Fibroblast of skin of right quadriceps (primary cell): Measurements from ENCODE around the gene IDH3B.
"Not testable (repeated sequence)": the region's sequence is repeated elsewhere in the genome, so short reads cannot be mapped to it uniquely, and the experiment has no call there.

Experiments used
- DNase-seq: peaks from one replicate; pipeline ENCODE4 v3.0.0-alpha.2; 2013

Gene IDH3B

DNA sequence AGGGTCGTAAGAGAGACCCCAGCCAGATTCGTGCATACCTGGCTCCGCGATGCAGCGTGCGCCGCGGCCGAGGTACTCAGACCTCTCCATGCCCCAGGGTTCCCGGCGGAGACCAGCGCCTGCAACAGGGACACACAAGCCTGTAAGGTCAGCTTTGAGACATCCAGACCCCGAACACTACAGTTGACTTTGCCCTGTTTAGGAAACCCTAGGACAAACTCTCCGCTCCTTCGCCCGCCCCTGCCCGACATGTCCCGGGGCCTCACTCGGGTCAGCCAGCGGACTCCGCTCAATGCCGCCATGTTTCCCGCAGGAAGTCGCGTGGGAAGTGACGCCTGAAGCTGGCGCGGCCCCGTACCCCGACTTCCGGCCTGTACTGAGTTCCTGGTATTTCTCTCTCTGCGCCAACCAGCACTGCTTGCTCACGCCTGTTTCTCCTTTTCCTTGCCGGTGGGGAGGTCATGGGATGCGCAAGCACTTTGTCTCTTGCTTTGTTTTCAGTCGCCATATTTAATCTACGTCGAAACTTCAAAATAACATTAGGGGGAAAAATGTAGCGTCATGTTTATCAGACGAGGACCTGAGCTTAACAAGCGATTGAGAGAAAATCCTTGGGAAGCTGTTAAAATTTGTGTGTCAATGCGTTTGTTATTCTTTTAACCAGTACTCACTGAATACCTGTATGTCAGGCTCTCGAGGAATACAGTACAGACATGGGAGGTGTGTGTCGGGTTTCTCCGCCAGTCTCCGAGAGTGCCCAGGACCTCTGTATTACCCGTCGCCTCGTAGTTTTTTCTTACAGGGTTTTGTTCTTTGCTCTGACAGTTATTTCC, at the start of gene IDH3B:
Gene IDH3B, minus strand, starts transcription at position 330 of the 833 bp plus-strand sequence. Its CDS starts 28 bp downstream, at position 302.
- DNase-seq, result peak; percentile 91

DNA sequence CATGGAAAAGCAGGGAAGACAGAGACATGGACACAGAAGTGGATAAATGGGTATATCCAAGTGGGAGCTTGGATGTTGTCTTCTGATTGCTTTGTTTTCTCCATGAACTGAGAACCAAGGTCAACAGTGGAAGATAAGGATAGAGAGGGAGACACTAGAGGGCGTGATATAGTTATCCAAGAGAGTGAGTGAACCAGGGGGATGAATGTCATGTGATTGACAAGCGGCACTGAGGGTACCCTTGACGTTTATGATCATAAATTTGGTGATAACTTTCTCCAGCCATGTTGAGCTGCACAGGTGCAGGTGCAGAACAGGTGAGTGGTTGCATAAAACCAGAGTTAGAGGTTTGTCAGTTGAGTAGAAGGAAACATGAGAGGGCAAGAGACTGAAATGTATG, 49.3 kb upstream of the IDH3B start:
- DNase-seq, result no peak

DNA sequence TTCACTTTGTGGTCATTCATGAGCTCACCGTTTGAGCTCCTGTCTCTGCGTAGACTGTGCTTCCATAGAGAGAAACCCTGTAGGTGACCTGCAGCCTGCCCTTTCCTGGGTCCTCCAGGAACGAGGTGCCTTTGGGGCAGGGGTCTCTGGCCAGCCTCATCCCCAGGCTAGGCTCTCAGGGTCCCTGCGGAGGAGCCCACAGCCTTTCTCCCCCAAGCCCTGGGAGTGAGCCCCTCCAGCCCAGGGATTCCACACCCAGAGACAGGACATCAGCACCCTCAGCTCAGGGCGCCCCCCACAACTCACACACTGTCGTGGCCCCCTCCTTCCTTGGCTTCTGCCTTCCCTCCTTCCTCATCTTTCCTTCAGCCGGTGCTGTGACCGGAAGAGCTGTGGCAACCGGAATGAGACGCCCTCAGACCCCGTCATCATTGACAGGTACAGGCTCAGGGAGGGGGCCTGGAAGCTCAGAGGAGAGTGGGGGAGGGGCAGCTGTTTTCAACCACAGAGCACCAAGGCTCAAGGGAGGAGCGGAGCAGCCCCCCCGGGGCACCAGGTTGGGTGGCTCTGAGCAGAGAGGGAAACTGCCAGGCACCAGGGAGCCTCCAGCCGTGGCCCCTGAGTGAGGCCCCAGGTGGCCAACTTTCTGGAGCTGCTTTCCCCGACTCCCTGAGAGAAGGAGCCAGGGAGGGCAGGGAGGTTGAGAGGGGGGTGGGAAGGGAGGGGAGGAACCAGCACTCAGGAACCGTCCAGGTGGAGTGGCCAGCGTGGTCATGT, 45.4 kb upstream of the IDH3B start:
- DNase-seq, result no peak

DNA sequence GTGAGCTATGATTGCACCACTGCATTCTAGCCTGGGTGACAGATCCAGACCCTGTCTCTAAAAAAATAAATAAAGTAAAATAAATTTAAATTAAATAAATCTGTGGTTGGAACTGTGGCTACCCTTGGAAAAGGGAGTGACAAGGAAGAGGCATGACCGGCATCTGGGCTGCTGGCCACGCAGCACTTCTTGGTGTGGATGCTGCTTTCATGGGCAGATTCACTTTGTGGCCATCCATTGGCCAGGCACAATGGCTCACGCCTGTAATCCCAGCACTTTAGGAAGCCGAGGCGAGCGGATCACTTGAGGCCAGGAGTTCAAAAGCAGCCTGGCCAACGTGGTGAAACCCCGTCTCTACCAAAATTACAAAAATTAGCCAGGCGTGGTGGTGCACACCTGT, 44.6 kb upstream of the IDH3B start:
- no peak for DNase-seq

DNA sequence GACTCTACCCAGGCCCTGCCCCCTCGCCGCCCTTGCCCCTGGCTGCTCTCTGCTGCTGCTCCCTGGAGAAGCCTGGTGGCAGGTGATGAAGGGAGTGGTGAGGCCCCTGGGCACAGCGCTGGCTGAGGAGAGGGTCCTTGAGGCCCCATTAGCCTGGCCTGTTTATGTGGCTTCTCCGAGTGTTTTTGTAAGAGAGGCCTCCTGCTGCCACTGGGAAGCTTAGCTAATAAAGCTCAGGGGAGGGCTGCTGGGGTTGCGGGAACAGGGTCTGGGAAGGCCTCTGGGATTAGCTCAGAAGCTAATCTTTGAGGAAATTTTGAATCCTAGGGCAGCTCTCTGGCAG, 44.0 kb upstream of the IDH3B start:
- no peak for DNase-seq

DNA sequence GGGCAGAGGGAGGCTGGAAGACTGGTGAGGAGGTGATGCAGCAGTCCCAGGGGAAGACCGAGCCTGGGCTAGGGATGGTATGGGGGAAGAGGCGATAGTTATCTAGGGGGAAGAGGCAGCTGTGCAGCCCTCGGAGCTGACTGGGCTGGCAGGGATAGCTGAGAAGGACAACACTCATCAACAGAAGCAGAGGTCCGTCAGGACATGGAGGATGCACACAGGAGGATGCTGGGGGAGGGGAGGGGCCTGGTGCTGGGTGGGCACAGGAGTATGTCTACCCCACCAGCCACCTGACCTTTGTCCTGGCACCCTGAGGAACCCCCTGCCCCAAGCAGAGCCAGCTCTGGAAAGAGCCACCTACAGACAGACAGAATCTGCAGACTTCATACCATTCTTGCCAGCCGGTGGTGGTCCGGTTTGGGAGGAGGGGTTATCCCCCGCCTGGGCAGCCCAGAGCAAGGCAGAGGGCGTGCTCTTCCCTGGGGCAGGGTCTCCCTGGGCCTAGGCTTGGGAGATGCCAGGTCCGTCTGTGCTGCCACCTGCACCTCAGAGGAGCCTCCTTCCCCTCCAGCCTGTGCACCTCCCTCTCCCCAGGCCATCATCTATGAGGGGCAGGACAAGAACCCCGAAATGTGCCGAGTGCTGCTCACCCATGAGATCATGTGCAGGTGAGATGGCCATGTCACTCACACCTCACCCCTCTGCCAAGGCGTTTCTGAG, 43.5 kb upstream of the IDH3B start:
- DNase-seq, result no peak

DNA sequence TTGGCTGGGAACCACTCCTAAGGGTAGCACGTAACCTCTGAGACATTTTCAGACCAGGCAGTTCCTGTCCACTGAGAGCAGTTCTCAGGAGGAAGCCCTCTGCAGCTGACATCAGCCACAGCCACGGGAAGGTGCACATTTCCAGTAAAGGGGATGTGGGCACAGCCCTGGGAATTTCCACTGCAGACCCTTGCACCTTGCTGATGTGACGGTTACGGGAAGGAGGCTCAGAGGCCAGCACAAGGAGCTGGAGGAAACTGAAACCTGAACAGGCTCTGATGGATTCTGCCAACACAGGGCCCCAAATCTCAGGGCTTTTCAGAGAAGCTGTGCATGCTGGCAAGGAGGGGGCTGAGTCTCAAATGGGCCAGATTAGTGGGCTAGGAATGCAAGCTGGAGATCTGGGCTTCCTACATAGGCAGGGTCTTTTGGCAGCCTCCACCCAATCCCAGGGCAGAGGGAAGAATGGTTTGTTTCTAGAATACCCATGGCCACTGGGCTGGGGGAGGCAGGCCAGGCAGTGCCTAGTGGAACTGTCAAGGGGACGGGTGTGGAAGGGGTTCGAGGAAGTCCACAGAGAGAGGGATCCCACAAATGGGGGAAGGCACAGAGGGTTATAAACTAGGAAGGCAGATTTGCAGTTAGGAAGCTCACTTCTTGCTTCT, 42.8 kb upstream of the IDH3B start:
- DNase-seq, result no peak

DNA sequence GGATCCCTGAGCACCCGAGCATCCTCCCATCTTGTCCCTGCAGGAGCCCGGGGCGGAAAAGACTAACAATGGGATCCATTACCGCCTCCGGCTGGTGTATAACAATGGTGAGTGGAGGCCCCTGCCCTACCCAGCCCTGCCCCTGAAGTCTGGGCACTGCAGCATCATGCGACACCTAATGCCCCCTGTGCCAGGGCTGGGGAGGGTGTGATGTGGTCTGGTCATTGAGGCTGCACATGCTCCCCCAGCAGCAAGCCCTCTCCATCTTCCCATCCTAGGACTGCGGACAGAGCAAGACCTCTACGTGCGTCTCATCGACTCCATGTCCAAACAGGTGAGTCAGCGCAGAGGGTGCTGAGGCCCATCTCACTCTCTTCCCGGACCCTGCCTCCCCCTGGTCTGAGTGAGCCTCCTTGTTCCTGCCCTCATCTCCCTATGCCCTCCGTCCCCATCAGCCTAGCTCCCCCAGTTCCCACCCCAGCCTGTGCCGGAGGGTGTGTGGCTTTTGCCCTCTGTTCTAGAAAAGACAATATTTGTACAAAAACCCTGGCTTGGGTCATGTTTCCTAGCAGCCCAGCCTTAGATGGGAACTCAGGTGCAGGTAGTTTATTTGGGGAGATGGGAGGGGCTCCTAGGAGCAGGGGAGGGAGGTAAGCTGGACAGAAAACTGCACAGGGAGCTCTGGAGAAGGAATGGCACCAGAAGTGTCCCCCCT, 42.1 kb upstream of the IDH3B start:
- DNase-seq, result no peak

DNA sequence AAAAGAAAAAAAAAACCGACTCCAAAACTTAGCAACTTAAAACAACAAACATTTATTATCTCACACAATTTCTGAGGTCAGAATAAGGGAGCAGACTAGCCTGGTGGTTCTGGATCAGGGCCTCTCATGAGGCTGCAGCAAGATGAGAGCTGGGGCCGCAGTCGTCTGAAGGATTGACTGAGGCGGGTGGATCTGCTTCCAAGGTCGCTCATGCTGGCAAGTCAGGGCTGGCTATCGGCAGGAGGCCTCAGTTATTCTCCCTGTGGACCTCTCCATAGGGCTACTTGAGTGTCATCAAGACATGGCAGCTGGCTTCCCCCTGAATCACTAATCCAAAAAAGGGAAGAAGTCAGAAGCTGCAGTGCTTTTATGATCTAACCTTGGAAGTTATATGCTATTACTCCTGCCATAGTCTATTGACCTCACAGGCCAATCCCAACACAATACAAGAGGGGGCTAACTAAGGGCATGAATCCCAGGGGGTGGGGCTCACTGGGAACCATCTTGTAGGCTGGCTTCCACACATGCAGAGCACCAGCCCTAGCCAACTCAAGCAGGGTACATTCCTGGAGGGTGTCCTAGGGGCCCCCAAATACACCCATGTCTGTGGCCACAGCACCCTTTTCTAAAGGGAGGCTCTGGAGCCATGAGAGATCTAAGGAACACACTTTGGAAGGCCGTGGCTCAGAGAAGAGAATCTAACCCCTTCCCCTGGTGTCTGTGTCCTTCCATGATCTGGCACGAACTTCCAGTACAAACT, 39.9 kb upstream of the IDH3B start:
- DNase-seq, result no peak

DNA sequence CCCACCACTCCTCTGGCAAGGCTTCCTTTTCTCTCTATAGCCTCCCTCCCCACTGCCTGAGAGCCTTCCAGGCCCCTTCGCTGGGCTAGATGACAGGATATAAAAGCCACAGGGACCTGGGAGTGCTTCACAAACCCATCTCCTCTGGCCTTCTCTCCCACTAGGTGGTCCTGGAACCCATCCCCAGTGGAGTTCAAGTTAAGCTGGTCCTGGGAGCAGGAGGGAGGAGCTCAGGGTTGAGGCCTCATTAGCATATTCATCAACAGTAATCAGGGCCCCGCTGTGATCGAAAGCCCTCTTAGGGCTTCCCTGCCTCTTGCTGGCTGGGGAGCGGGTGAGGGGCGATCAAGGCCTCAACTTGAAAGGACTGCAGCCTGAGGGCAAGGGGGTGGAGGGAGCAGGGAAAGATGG, 37.7 kb upstream of the IDH3B start:
- DNase-seq, result no peak

DNA sequence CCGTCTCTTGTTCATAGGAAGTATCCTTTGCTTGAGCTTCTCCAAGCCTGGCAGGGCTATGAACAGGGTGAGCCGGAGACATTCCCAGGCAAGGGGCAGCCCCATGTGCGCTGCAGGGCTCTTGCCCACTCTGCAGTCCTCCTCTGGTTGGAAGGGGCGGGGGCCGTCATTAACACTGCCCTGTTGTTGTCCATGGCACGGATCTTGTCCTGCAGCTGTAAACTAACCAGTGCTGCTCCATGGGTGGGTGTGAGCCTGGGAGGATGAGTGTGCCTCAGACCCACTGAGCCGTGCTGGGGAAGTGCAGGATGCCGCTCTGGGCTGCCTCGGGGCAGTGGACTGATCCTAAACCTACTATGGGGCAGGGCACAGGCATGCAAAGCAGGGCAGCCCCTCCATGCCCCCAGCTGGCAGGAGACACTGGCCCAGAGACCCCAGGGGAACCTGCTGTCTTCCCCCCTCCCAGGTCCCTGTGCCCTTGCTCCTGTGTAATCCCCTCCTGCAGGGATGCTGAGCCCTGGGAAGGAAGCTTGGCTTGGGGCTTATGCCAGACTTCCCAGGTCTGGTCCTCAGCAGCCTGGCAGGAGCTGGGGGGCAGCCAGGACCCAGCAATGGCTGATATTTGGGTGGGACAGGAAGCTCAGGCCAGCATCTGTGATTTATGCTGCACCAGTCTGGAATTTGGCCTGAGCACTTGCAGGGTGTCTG, 37.1 kb upstream of the IDH3B start:
- no peak for DNase-seq

DNA sequence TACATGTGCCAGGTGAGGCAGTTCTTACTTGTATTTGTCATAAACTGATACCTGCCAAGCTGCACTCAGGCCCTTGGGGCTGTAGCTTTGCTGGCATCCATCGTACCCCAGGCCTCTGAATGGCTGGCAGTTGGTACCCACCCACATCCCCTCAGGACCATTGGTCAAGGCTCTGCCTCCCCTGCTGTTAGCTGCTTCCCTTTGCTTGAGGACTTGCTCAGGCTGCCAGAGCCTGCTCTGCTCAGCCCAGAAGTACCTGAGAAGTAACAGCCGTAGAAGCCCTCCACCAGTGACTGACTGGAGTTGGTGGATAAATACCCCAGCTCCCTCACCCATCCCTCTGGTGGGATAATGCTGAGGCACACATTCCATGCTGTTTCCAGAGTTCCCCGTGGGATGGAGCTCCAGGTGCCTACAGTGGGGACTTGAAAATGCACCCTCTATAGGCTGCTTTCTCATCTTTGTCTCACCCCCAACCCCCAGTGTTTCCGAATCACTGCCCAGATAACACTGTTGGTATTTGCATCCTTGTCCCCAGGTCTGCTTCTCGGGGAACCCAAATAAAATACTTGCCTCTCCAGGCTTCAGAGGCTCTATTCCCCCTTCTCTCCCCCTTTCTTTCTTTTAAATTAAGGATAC, 35.9 kb upstream of the IDH3B start:
- no peak for DNase-seq

DNA sequence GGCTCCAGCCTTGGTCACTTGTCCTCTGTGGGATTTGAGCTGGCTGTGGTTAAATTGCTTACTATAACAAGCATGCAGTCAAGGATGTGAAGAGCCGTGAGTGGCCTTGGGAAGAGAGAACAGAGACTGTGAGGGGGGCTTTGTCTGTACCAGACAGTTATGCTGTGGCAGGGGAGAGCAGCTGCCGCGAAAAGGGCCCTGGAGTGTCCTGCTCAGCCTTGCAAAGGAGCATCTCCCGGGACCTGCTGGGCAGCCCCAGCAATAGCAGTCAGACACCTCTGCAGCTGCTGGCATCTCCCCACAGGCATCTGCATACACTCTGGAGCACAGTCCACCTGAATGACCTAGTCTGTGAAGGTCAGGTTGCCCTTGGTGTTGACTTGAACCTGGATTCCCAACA, 34.9 kb upstream of the IDH3B start:
- no peak for DNase-seq

DNA sequence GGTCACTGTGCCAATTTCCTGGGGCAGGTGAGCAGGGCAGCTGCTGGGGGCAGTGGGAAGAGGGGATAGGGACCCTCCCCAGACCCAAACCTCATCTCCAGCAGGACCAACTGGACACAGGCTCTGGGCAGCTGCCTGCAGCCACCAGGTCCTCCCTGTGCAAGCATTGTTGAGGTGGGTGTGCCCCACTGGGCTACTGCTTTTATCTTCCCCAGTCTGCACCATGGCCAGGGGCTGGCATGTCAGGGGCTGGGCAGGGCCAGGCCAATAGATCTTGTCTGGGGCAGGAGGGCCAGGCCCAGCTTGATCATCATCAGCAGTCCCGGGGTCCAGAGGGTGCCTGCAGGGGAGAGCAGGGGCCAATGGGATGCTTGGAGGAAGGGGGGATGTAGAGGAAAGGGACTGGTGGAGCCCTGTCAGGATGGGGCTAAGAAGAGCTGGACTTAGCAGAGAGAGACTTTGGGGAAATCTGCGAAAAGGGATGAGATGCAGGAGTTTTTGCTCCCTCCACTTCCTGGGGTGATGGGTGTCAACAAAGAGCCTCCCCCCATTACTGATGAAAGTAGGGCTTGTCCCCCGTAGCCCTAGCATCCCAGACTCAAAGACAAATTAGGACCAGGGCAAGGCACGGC, 34.3 kb upstream of the IDH3B start:
- DNase-seq, result no peak

DNA sequence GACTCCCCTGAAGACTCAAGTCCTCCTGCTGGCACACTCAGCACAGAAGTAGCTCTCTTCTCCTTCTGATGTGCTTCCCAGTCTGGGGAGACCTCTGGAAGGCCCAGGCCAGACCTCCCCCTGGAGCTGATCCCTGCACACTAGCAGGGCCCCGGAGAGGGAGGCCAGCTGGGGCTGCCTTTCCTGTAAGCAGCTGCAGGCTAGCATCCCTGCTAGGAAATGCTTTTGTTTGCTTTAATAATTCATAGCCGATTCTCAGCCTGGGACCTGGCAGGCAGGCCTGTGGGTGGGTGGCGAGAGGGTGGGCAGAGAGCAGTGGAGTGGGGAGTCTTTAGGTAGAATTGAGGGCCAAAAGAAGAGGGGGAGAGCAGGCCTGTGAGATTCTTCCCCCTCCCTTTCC, 33.8 kb upstream of the IDH3B start:
- DNase-seq, result no peak

DNA sequence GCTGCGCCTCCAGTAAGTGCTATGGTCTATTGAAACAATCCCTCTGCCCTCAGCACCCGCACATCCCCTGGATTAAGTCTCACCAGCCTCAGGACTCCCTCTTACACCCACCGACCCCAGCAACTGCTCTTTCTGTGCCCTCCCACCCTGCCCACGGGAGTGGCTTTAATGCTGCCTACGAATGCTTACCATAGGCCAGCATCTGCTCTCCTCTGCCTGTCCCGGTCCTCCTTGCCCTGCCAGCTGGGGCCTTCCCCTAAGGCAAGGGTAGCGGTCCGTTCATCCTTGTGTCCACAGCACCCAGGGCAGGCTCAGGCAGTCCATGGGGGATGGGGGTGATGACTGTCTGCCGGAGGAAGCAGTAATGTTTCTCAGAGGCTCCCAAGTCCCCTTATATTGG, 32.6 kb upstream of the IDH3B start:
- DNase-seq, result no peak

DNA sequence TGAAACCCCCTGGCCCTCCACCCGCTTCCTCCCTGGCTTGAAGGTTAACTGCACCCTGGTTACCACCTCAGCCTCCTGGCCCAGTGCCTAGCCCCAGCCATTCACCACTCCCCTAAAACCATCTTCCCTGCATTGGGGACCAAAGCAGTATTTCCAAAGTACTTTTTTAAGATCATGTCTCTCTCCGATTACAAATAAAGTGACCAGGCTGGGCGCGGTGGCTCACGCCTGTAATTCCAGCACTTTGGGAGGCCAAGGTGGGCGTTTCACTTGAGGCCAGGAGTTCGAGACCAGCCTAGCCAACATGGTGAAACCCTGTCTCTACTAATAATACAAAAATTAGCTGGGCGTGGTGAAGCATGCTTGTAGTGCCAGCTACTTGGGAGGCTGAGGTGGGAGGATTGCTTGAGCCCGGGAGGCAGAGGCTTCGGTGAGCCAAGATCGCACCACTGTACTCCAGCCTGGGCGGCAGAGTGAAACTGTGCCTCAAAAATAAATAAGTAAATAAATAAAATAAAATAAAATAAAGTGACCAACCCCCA, 32.0 kb upstream of the IDH3B start:
- not testable (repeated sequence) for DNase-seq

DNA sequence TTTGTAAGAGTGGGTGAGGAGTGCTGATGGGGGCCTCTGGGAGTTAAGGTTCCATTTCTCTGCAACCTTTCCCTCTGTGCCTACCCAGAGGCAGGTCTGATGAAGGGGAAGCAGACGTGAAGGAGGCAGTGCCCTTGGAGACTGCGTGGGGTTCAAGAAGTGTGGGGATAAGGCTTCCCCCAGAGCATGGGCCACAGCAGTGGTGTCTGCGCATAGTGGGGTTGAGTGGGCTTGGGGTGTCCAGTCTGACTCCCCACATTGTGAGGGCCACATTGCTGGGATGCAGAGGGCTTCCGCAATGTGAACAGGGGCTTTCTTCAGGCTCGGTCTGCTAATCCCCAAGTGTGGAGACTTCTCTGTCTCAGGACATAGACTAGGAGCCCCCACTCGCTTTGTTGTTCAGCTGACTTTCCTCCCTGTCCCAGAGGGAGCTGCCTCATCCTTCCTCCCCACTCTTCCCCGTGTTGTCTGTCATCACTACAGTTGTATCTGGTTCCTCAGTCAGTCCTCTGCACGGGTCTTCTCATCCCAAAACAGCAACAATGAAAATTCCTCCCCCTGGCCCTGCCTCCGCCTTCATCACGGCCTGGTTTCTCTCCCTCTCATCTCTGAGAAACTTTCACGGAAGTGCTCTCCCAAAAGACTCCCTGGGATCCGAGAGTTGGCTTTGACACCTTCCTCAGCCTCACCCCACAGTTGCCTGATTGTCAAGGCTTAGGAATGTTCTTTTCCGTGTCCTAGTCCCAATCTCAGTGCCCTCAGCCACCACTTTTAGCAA, 31.4 kb upstream of the IDH3B start:
- DNase-seq, result no peak

DNA sequence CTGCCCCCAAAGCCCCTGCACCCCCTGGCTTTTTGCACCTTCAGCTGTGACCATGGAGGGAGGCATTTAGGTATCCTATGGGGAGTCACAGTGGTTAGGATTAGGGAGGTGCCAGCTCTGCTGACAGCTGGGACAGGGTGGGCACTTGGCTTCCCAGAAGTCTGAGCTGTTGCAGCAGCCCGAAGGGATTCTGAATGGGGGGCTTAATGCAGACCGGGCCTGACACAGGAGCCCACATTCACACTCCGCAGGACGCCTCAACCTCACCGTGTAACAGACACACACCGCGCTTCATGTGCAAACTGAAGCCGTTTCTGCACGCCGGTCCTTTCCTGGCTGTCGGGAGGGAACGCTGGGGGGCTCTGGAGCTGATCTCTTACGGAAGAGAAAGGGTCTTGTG, 30.5 kb upstream of the IDH3B start:
- no peak for DNase-seq
